ENCODE results near the gene MAPKAP1.
"Not testable (repeated sequence)": the region's sequence is repeated elsewhere in the genome, so short reads cannot be mapped to it uniquely, and the experiment has no call there.

Gene MAPKAP1

GRCh38 chr9:125589287-125589686 is 117.7 kb downstream of the MAPKAP1 start:
- in situ Hi-C loops (cut with HindIII; ENCODE audit: low pct_ligation_motif_present, low pct_unique_long_range_greater_than_20kb, low sequenced_read_pairs) = no loop called here
- no peak for DNase-seq

GRCh38 chr9:125587819-125588460 is 119.1 kb downstream of the MAPKAP1 start:
- in situ Hi-C loops (cut with HindIII; ENCODE audit: low pct_ligation_motif_present, low pct_unique_long_range_greater_than_20kb, low sequenced_read_pairs) = no loop called here
- DNase-seq = no peak

GRCh38 chr9:125586172-125586511 is 120.9 kb downstream of the MAPKAP1 start:
- in situ Hi-C loops (cut with HindIII; ENCODE audit: low pct_ligation_motif_present, low pct_unique_long_range_greater_than_20kb, low sequenced_read_pairs) = no loop called here
- DNase-seq = no peak

GRCh38 chr9:125585503-125586171 is 121.4 kb downstream of the MAPKAP1 start:
- DNase-seq = no peak
- in situ Hi-C loops (cut with HindIII; ENCODE audit: low pct_ligation_motif_present, low pct_unique_long_range_greater_than_20kb, low sequenced_read_pairs) = no loop called here

- no peak for DNase-seq
- in situ Hi-C loops (cut with HindIII; ENCODE audit: low pct_ligation_motif_present, low pct_unique_long_range_greater_than_20kb, low sequenced_read_pairs) = no loop called here
Observed at GRCh38 chr9:125580701-125581286, 126.2 kb downstream of the MAPKAP1 start.

GRCh38 chr9:125579030-125579932 is 127.7 kb downstream of the MAPKAP1 start:
- in situ Hi-C loops (cut with HindIII; ENCODE audit: low pct_ligation_motif_present, low pct_unique_long_range_greater_than_20kb, low sequenced_read_pairs) = no loop called here

GRCh38 chr9:125574126-125574877 is 132.7 kb downstream of the MAPKAP1 start:
- in situ Hi-C loops (cut with HindIII; ENCODE audit: low pct_ligation_motif_present, low pct_unique_long_range_greater_than_20kb, low sequenced_read_pairs) = no loop called here
- DNase-seq = no peak

More at GRCh38 chr9:125579030-125579932, 127.7 kb downstream of the MAPKAP1 start:
- no peak for DNase-seq

- DNase-seq; in situ Hi-C loops (cut with HindIII; ENCODE audit: low pct_ligation_motif_present, low pct_unique_long_range_greater_than_20kb, low sequenced_read_pairs): not testable (repeated sequence)
Observed at GRCh38 chr9:125572461-125572860, 134.5 kb downstream of the MAPKAP1 start.

- in situ Hi-C loops (cut with HindIII; ENCODE audit: low pct_ligation_motif_present, low pct_unique_long_range_greater_than_20kb, low sequenced_read_pairs); DNase-seq: not testable (repeated sequence)
Observed at GRCh38 chr9:125571824-125572223, 135.2 kb downstream of the MAPKAP1 start.

GRCh38 chr9:125570246-125570645 is 136.8 kb downstream of the MAPKAP1 start:
- in situ Hi-C loops (cut with HindIII; ENCODE audit: low pct_ligation_motif_present, low pct_unique_long_range_greater_than_20kb, low sequenced_read_pairs) = no loop called here
- no peak for DNase-seq

- no peak for DNase-seq
- in situ Hi-C loops (cut with HindIII; ENCODE audit: low pct_ligation_motif_present, low pct_unique_long_range_greater_than_20kb, low sequenced_read_pairs) = no loop called here
Observed at GRCh38 chr9:125568621-125569020, 138.4 kb downstream of the MAPKAP1 start.

GRCh38 chr9:125566051-125566450 is 141.0 kb downstream of the MAPKAP1 start:
- in situ Hi-C loops (cut with HindIII; ENCODE audit: low pct_ligation_motif_present, low pct_unique_long_range_greater_than_20kb, low sequenced_read_pairs); DNase-seq: not testable (repeated sequence)

GRCh38 chr9:125565126-125565525 is 141.9 kb downstream of the MAPKAP1 start:
- in situ Hi-C loops (cut with HindIII; ENCODE audit: low pct_ligation_motif_present, low pct_unique_long_range_greater_than_20kb, low sequenced_read_pairs) = no loop called here
- DNase-seq = no peak

- no peak for DNase-seq
- in situ Hi-C loops (cut with HindIII; ENCODE audit: low pct_ligation_motif_present, low pct_unique_long_range_greater_than_20kb, low sequenced_read_pairs) = no loop called here
Observed at GRCh38 chr9:125564631-125565030, 142.4 kb downstream of the MAPKAP1 start.

- no peak for DNase-seq
- in situ Hi-C loops (cut with HindIII; ENCODE audit: low pct_ligation_motif_present, low pct_unique_long_range_greater_than_20kb, low sequenced_read_pairs) = no loop called here
Observed at GRCh38 chr9:125561509-125562148, 145.4 kb downstream of the MAPKAP1 start.

GRCh38 chr9:125559894-125560293 is 147.1 kb downstream of the MAPKAP1 start:
- in situ Hi-C loops (cut with HindIII; ENCODE audit: low pct_ligation_motif_present, low pct_unique_long_range_greater_than_20kb, low sequenced_read_pairs) = no loop called here

GRCh38 chr9:125559194-125559593 is 147.8 kb downstream of the MAPKAP1 start:
- in situ Hi-C loops (cut with HindIII; ENCODE audit: low pct_ligation_motif_present, low pct_unique_long_range_greater_than_20kb, low sequenced_read_pairs) = no loop called here

More at GRCh38 chr9:125559894-125560293, 147.1 kb downstream of the MAPKAP1 start:
- DNase-seq = no peak

More at GRCh38 chr9:125559194-125559593, 147.8 kb downstream of the MAPKAP1 start:
- no peak for DNase-seq

All from ACHN (cell line).